Kidney (tissue), 14 donors: Measurements from ENCODE around the gene NR5A1. TPM values are rescaled to one million over a fixed set of nuclear protein-coding genes. Genes with fewer than 3 reads are reported as not detected.

Source experiments
- DNase-seq, 5 donors: peaks; one replicate each; pipeline ENCODE4 v3.0.0-alpha.2; 2013 to 2020
- FAIRE-seq: peaks from 2 replicates; lab custom pipeline; 2012; peaks lifted over from hg19 to GRCh38; lab: Jason Lieb, UNC
- H3K27ac ChIP-seq, 2 donors: one replicate each; pipeline ENCODE4 v1.7.0; 2013; ENCODE audit warnings: low read depth in 2 of 2, low read length in 2 of 2, inconsistent platforms in 1 of 2
- H3K27me3 ChIP-seq: one replicate; pipeline ENCODE4 v1.7.1; 2013; ENCODE audit warnings: low read length, inconsistent platforms; ENCODE audit not compliant: control insufficient read depth, insufficient read depth
- H3K36me3 ChIP-seq, 3 donors: one replicate each; pipeline versions ENCODE4 v1.7.0 to v1.7.1; 2013; ENCODE audit warnings: low read length in 3 of 3, control low read depth in 1 of 3, inconsistent platforms in 1 of 3; ENCODE audit not compliant: insufficient read depth in 3 of 3, control insufficient read depth in 2 of 3
- H3K4me1 ChIP-seq, 3 donors: one replicate each; pipeline versions ENCODE4 v1.7.0 to v1.7.1; 2013; ENCODE audit warnings: low read length in 3 of 3, inconsistent platforms in 1 of 3, low read depth in 1 of 3; ENCODE audit not compliant: control insufficient read depth in 2 of 3, insufficient read depth in 2 of 3
- H3K4me3 ChIP-seq, 3 donors: one replicate each; pipeline versions ENCODE4 v1.7.0 to v1.8.1; 2013; ENCODE audit warnings: low read length in 3 of 3, control low read depth in 1 of 3, inconsistent platforms in 1 of 3
- H3K9ac ChIP-seq, 3 donors: one replicate each; pipeline versions ENCODE4 v1.7.0 to v1.7.1; 2013; ENCODE audit warnings: low read length in 3 of 3, control low read depth in 1 of 3, inconsistent platforms in 1 of 3
- H3K9me3 ChIP-seq, 3 donors: one replicate each; pipeline versions ENCODE4 v1.7.0 to v1.7.1; 2013; ENCODE audit warnings: low read length in 3 of 3, control low read depth in 1 of 3, inconsistent platforms in 1 of 3; ENCODE audit not compliant: control insufficient read depth in 2 of 3, insufficient read depth in 1 of 3
- intact Hi-C: fragments of 100-400 bp; cut with DNase I; formaldehyde crosslinking; loops from one replicate; pipeline ENCODE4 v1.11.1; 2022
- polyA plus RNA-seq: library from polyadenylated mRNA; stranded (reverse); fragments of 350-450 nt; fragmentation: Illumina TruSeq; extraction: RNeasy Lipid Tissue Mini Kit (QIAGEN cat#74804); gene quantifications from one replicate; pipeline ENCODE4 v1.2.3, GENCODE V29; 2014; ENCODE audit warnings: low read depth, low replicate concordance; ENCODE audit not compliant: insufficient read depth
- total RNA-seq: library from RNA; stranded (reverse); fragmentation: NEBNext Ultra II Directional; extraction: Animal tissue kit (Norgen Biotek cat#: 25700); gene quantifications from one replicate; pipeline ENCODE4 v1.2.1, GENCODE V29; 2021
- TF ChIP-seq, protein P1 (sequence below): IDR thresholded peaks from 3 replicates; pipeline ENCODE4 v1.5.1; 2012; ENCODE audit warnings: mild to moderate bottlenecking, moderate library complexity, borderline replicate concordance; ENCODE audit not compliant: insufficient read depth; ENCODE audit errors: extremely low read depth
- donor health status: control.
- donor health status: control.
- donor health status: control.
- donor health status: control.
- donor health status: control.
- donor health status: DM: yes; HTN: yes; CAD: no.
- donor health status: Normal renal cell carcinoma (clear cell type).

The NR5A1 gene
- total and polyA plus RNA-seq, 2 donors from 2014 or later = not detected

DNA sequence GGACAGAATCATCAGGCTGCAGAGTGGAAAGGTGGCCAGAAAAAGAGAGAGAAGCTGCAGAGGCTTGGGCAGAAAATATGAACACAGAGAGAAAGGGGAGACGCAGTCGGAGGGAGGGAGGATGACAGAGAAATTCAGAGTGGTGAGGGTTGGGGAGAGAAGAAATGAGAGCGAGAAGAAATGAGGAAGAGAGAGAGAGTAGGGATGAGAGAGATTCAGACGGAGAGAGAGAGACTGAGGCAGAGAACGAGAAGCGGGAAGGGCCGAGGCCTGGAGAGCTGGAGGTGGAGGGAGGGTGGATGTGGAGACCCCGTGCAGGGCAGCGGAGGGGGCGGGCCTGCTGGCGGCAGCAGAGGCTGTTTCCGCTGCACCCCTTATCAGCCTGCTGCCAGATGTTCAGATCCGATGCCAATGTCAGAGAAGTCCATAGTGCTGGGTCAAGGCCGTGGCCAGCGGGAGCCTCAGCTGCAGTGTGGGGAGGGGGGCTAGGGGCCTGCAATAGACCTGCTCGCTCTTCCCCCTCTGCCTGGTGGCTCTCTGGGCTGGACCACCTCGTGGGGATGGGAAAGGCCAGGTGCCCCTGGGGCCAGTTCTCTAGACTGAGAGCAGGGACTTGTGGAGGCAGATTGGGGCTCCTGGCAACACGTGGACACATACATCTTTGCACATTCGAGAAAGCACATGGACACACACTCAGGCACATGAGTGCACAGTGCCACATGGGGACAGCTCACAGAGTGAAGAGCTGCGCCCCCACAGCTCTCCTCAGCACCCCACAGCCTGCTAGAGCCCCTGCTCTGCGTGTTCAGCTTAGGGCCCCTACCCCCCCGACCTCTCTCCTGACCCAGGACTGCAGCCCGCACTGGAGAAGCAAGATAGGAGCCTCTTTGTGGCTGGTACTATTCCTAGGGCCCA is 4.9 kb upstream of the NR5A1 start:
- no peak for FAIRE-seq
- H3K4me1 ChIP-seq = no peaks in the 10 kb centered on the region
- intact Hi-C loops = no loop called here

DNA sequence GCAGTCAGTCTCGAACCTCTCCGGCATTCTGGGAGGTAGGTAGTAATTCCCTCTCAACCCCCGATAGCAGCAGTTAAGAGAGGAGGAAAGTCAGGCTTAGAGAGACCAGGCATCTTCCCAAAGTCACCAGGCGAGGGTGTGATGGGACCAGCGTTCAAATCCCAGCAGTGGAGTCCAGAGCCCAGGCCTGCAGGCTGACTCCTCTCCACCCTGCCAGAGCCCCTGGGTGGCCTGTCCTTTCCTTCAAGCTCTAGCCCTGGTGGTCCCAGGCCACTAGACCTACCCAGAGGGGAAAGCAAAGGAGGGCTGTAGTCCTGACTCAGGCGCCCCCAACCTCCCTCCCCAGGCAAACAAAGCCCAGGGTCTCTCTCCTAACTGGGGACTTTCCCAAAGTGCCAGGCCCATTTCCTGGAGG is 4.2 kb upstream of the NR5A1 start:
- DNase-seq (peak in 1 of 5 donors; percentile 59), FAIRE-seq (no peak)
- H3K27ac ChIP-seq = no peak overlapping the region

More for the DNA sequence above, 4.9 kb upstream of the NR5A1 start:
- H3K4me3 ChIP-seq = no peak overlapping the region
- DNase-seq = no peak
- TF ChIP-seq, protein P1, sequence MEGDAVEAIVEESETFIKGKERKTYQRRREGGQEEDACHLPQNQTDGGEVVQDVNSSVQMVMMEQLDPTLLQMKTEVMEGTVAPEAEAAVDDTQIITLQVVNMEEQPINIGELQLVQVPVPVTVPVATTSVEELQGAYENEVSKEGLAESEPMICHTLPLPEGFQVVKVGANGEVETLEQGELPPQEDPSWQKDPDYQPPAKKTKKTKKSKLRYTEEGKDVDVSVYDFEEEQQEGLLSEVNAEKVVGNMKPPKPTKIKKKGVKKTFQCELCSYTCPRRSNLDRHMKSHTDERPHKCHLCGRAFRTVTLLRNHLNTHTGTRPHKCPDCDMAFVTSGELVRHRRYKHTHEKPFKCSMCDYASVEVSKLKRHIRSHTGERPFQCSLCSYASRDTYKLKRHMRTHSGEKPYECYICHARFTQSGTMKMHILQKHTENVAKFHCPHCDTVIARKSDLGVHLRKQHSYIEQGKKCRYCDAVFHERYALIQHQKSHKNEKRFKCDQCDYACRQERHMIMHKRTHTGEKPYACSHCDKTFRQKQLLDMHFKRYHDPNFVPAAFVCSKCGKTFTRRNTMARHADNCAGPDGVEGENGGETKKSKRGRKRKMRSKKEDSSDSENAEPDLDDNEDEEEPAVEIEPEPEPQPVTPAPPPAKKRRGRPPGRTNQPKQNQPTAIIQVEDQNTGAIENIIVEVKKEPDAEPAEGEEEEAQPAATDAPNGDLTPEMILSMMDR = no peak
- H3K9ac ChIP-seq = no peak overlapping the region
- H3K27me3 ChIP-seq = no peaks in the 10 kb centered on the region
- H3K27ac ChIP-seq = no peak overlapping the region
- H3K36me3 ChIP-seq = no peaks in the 10 kb centered on the region
- no peaks in the 10 kb centered on the region for H3K9me3 ChIP-seq

DNA sequence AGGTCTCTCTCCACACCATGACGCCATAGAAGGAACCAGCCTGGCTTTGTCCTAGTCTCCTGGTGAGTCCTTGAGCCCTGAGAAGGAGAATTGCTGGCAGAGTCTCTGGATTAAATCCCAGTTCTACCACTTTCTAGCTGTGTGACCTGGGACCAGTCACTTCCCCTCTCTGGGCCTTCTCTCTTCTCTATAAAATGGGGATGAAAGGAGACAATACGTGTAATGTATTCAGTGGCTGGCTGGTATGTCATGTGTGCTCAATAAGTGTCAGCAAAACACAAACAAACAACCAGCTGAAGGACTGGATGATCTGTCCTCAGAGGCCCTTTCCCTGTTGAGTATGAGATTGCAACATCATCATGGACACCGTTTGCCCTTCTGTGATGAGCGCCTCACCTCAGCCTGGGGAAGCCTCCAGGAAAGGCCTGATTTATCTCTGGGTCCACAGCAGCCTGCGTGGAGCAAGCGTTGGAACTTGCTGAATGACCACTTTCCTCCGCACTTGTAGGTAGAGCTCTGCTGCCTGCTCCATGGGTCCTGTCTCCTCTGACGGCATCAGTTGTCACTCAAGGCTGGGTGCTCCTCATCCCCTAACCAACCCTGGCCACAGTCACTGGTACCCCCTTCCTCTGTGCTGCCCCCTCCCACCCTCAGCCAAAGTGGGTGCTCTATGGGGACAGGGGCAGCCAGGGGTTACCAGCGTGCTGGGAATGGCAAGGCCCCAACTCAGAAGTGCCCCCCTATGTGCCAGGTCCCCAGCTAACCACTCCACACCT is 3.6 kb upstream of the NR5A1 start:
- FAIRE-seq (no peak), DNase-seq (no peak)
- TF ChIP-seq, protein P1 = no peak
- intact Hi-C loops = no loop called here
- no peaks in the 10 kb centered on the region for H3K36me3 ChIP-seq
- no peak overlapping the region for H3K4me3 ChIP-seq
- no peak overlapping the region for H3K9ac ChIP-seq
- H3K9me3 ChIP-seq = no peaks in the 10 kb centered on the region
- no peaks in the 10 kb centered on the region for H3K27me3 ChIP-seq
- H3K27ac ChIP-seq = no peak overlapping the region
- H3K4me1 ChIP-seq = no peaks in the 10 kb centered on the region

More for the DNA sequence above, 4.2 kb upstream of the NR5A1 start:
- TF ChIP-seq, protein P1 = no peak
- H3K27me3 ChIP-seq = no peaks in the 10 kb centered on the region
- no peaks in the 10 kb centered on the region for H3K9me3 ChIP-seq
- H3K9ac ChIP-seq = no peak overlapping the region
- intact Hi-C loops = no loop called here
- H3K4me1 ChIP-seq = no peaks in the 10 kb centered on the region
- no peaks in the 10 kb centered on the region for H3K36me3 ChIP-seq
- H3K4me3 ChIP-seq = no peak overlapping the region
